ENCODE data around the gene DNAH17.

DNA sequence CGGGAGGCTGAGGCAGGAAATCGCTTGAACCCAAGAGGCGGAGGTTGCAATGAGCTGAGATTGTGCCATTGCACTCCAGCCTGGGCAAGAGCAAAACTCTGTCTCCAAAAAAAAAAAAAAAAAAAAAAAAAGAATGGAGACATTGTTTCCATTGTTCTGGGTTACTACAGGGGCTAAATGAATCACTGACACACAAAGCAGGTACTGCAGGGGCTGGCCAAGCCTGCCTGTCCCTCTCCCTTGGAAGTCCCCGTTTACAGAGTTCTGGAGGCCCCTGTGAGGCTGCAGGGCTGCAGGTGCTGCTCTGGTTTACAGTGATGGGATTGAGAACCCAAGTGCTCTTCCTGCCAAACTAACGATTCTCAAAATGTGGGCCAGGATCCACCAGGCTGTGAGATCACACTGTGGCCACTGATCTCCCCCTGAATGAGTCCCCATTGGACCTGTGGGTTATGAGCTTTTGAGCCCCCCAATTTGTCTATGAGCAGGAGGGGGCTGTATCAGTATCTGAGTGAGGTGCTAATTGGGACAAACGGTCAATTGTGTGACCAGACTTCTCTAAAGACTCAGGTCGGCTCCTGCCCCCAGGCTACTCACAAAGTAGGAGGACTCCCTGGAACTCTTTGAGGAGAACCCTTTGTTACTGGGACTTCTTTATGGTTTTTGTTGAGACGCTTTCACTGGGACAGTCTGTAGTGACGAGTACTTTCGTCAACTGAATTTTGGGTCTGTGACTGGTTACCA, 39.0 kb downstream of the DNAH17 start:
- TF ChIP-seq POLR2A (IDR thresholded peaks at IDR 0.05; ENCODE audit: low read depth, low read length) (no peak), MYC (IDR thresholded peaks at IDR 0.05; ENCODE audit: low read depth, low read length) (no peak)

All from endothelial cell of umbilical vein (primary cell).